HG03469 (cell line): ENCODE measurements around the gene VPS41.
"Not testable (repeated sequence)": the region's sequence is repeated elsewhere in the genome, so short reads cannot be mapped to it uniquely, and the experiment has no call there.

Experiments
- ATAC-seq: cut with Tn5 transposase; IDR thresholded peaks from one replicate; pipeline ENCODE4 v1.9.1; 2021; ENCODE audit warnings: mild to moderate bottlenecking, moderate library complexity, moderate number of reproducible peaks; ENCODE audit not compliant: unreplicated experiment

Gene VPS41

DNA sequence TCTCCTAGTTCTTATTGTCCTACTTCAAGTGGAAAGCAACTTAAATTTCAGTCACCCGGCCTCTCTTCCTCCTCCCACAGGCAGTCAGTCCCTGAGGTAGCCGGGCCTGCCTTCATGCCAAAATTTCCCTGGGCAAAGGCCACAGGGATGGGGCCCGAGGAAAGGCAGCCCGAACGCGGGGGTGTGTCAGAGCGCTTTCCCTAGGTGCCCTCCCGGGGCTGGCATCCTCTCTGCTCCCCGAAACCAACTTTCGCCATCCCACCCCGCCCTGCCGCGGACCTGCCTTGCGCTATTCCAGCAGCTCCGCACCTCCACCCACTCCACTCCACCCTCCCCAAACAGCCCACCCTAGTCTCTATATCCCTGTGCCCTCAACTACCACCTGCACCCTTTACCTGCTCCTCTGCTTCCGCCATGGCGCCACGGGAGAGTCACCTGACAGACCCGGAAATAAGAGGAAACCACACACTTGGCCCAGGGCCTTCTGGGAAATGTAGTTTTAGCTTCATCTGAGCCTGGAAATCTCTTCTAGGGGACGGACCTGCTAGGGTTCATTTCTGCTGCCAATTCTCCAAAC, at the start of gene VPS41:
TSS of gene VPS41 (minus strand) at position 433 of the 577 bp plus-strand sequence. CDS start at position 416, 17 bp downstream.
- peak; percentile 92 for ATAC-seq

DNA sequence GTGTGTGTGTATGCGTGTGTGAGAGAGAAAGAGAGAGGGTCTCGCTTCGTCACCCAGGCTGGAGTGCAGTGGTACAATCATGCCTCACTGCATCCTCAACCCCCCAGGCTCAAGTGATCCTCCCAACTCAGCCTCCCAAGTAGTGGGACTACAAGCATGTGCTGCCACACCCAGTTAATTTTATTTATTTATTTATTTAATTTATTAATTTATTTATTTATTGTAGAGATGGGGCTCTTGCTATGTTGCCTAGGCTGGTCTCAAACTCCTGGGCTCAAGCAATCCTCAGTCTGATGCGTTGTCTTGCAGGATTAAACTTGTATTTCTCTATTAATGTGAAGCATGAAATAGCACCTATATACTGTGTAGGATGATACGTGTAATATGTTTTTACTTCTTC, 46.9 kb upstream of the VPS41 start:
- ATAC-seq: no peak

DNA sequence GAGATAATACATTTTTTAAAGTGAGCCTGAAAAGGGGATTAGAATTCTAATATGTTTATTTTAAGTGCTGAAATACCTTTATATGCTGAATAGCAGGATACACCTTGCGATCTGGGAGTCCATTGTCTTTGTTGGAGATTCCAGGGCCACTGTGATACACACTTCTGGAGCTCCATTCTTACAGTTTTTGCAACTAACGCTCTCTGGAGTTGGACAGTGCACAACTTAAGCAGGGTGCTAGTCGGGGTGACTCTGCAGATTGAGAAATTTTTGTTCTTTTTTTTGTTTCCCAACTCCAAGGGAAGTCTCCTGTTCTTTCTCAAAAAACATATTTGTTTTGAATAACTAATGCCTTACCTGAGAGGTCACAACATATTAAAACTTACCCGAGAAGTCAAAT, 45.0 kb upstream of the VPS41 start:
- no peak for ATAC-seq

DNA sequence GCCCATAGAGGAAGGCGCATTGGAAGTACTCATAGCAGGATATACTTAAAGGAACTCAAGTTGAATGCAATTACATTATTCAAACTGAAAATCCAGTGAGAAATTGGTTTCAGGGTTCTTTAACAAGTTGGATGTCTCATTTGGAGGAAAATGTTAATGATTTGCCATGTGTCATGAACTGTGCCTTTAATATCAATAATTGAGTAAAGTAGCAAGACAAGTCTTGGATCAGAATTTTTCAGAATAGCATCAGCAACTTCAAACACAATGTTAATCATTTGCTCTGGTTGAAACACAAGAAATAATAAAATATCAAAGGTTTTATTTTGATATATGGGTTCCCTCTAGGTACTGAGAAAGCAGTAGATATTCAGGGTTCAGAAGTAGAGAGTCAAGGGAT, 44.2 kb upstream of the VPS41 start:
- ATAC-seq: no peak

DNA sequence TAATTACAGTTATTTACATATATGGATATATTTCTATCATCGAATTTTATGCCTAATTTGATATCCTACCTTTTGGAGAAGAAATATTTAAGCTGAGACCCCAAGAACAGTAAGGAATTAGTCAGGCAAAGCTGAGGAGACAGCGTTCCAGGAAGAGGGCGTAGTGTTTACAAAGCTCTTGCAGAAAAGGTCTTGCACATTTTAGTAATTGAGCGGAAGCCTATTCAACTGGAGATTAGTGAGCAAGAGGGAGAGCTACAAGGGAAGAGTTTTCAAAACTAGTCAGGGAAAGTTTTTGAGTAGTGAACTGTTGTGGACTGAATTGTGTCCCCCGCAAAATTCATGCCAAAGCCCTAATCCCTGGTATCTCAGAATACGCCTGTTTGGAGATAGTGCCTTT, 42.2 kb upstream of the VPS41 start:
- no peak for ATAC-seq

DNA sequence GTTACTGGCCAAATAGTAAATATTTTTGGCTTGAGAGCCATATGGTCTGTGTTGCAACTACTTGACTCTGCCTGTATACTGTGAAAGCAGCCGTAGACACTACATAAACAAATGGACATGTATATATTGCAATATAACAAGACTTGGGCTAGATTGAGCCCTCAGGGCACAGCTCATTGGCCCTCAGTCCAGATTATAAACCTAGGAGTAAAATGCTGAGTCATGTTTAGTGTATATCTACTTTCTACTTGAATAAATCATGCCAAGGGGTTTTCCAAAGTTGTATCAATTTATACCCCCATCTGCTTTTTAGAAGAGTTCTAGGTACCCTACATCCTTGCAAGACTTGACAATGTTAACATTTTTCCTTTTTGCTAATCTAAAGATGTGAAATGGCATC, 41.3 kb upstream of the VPS41 start:
- ATAC-seq: no peak

DNA sequence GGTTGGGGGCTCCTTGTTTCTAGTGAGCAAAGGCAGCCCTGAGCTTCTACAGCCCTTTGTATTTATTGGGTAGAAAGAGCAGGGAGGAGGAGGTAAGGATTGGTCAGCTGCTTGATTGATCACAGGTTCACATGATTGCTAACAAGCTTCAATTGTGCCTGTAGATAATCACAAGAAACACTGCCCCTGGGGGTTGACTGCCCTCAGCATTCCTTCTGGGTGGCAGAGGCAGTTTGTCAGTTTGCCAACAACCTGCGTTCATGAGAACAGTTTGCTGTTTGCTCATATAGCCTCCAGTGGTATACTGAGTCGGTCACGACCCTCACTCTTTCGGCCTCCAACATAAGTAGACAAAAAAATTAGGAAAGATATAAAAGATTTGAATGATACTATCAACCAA, 38.5 kb upstream of the VPS41 start:
- not testable (repeated sequence) for ATAC-seq

DNA sequence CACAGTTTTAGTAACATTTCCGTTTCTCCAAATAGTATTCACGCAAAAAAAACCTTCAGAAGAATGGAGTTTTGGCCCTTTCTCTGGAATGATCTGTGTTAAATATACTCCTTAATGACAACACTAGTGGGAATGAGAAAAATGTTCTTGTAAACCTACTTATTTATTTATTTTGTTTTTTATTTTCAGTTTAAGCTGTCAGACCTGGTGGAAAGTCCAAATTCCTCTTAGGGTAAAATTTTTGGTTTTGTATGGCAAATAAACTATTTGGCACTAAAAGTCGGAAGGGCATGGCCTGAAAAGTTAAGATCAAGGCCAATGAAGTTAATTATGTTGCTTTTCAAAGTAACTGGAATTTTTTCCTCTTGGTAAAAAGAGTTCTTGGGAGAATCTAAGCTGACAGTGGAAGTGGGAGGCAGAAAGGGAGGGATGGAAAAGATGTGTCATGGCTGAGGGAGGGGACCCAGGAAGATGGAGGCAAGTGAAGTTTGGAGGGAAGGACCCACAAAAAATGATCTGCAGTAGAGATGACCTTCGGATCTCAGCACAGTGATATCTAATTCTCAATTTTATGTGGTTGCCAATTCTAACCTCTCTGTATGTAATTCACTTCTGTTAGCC, 33.5 kb upstream of the VPS41 start:
- ATAC-seq: no peak

DNA sequence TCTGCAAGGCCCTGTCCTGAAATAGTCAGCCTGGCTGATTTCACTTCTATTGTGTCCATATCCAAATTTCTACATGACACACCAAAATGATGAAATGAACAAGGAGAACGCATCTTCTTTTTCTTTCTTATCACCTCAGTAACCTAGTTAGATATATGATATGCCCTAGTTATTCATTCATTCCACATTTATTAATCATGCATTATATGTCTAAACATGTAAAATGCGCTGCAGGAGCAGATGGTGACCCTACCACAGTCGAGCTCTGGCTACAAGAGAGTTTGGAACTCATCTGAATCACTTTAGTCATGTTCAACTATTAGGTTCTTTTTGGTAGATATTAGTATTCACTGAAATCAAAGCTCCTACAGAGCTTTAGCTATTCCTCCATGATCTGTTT, 31.8 kb upstream of the VPS41 start:
- ATAC-seq: no peak

DNA sequence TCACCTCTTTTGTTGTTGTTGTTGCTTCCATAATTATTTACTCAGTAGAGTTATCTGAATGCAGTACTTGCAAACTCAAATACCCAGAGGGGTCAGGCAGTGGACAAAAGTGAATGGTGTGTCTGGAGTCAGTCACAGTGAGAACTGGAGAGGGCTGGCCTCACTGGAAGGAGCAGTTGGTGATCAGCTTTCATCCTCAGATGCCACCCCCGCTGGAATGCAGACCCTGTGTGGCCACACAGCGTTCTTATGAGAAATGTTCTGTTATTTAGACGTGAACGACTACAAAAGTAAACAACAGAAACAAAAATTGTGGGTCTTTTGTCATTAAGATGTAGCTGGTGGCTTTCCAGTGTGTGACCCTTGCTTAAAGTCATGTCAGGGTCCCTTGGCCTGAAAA, 29.6 kb upstream of the VPS41 start:
- no peak for ATAC-seq

DNA sequence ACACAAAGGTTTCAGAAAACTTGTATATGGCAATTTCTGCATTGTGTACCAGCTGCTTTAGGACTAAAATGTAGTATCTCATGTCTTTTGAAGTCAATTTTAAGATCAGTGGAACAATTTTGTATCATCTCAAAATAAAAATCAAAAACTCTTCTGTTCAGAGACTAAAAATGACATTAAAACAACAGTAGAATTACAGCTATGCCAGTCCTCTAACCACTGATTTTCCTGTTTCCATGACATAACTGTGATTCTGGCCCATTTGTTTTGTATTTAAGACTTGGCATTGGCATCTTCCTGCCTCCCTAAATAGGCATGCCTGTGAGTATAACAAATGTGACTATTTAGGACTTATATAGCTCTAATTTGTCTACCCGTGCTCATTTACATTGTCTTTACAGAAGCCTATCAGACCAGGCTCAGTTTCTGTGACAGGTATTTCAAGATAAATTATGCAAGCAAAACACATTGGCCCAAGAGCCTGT, 29.1 kb upstream of the VPS41 start:
- no peak for ATAC-seq

DNA sequence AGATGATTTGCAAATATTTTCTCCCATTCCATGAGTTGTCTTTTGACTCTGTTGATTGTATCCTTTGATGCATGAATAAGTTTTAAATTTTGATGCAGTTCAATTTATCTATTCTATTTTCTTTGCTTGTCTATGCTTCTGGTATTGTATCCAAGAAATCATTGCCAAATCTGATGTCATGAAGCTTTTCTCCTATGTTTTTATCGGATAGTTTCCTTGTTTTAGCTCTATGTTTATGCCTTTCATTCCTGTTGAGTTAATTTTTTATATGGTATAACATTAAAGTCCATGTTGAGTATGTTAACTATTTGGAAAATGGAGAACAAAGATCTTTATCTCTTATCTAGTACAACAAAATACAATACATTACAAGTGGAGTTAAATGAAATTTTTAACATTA, 27.6 kb upstream of the VPS41 start:
- no peak for ATAC-seq

DNA sequence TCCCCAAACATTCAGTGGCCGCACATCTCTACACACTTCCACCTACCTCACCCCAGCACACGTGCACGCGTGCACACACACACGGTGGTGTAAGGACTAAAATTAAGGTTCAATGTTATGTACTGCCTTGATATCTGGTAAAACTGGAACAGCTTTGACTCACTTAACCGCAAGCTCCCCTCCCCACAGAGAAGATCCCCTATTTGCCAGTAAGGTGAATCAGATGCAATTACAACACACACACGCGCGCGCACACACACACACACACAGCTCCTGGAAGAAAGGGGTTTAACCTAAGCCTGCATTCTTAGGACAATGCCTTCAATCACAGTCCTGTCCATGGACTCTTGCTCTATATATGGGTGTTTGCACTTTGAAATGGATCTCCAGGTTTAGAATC, 25.5 kb upstream of the VPS41 start:
- no peak for ATAC-seq

DNA sequence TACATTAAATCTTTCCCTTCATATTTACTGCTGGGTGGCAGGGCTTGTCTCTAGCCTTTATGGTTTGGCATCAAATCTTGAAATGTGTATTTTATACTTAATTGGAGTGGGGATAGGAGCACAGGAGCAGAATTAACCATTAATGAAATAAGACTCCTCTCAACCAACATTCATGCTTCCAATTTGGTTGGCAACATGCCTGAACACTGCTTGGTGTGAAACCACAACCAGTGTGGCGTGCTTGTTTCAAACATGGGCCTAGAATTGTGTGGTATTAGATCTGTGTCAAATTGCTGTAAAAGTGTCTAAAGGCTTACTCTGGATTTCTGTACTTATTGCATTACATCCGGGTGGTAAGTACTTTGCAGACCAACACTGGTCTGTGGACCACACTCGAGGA, 25.1 kb upstream of the VPS41 start:
- no peak for ATAC-seq

DNA sequence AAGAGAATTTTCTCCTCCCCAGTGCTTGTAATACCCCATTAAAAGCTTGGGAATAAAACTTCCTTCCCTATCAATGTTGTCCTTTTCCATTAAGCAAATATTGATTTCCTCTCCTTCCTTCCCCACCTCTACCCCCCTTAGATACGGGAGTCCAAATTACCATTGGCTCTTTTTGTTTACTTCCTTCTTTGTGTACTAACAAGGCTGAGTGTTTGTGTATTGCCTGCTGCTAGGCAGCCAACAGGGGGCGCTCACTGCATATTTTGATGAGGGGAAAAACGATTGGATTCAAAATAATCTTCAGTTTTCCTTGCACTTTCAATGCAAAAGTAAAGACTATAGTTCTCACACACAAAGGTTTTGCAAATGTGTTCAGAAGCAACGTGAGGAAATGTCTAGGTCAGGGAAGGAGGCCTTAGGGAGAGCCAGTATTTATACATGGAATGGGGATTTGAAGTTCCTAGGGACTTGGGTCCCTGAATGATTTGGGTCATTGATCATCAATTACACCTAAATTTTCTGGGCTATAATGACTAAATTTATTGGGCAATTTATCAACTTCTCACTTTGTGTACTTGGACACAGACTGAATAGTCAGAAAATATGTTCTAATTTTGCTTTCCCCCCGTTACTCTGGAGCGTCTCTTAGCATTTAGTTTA, 23.6 kb upstream of the VPS41 start:
- ATAC-seq: no peak

DNA sequence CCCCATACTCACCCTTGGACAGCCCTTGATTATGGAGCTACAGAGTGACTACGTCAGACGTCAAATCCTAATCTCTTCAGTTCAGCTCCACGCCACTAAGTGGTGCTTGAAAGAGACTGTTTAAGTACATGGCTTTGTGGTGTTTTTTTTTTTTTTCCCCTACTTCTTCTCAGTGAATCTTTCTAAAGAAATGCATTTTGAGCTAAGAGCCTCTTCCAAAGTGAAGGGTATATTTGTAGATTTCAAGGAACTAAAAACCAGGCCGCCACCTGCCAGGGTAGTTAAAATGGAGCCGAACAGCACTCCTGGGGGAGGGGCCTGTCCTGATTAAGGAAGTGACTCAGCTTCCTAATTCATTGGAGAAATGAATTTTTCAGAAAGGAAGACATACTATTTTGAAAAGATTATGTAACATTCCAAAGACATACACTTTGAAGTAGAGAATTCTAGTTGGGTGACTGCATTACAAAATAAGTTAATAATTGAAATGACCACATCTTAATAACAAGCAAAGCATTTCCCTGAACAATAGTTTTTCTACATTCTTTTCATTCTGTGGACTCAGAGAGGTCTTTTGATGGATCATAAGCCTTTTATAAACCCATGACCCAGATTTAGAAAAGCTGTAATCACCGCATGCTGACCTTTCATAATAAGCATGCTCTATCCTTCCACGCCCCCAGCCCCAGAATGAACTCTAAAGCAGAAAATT, 20.6 kb upstream of the VPS41 start:
- ATAC-seq: no peak

DNA sequence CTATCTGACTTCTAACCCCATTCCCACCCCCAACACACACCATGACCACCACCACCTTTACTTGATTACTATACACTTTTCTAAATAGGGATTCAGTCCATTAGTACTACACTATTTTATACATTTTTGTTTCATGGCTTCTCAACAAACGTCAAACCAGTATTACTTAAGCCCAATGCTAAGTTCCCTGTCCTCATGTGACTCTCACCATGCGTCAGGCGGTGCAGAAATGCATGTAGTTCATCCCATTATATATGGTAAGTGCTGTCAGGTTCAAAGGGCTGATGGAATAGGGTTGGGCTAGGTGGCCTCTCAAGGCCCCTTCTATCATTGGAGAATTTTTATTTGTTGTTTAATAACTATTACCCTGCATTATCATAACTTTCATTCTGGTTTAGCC, 19.5 kb upstream of the VPS41 start:
- ATAC-seq: no peak

DNA sequence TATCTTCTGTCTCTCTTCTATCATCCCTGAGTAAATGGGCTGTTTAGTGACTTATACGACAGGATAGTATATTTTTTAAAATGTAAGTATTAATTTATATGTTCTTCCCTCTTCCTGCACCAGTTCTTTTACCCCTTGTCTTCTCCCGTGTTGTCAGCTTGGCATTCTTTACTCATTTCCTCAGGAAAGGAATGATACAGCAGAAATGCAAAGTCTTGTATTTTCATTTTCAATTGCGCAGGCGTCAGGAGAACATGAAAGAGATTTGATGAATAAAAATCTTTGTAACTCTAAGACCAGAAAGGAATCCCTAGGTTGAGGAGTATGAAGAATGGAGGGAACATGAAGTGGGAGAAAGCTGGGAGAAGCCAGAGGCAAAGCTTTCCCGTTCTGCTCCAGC, 18.8 kb upstream of the VPS41 start:
- no peak for ATAC-seq

DNA sequence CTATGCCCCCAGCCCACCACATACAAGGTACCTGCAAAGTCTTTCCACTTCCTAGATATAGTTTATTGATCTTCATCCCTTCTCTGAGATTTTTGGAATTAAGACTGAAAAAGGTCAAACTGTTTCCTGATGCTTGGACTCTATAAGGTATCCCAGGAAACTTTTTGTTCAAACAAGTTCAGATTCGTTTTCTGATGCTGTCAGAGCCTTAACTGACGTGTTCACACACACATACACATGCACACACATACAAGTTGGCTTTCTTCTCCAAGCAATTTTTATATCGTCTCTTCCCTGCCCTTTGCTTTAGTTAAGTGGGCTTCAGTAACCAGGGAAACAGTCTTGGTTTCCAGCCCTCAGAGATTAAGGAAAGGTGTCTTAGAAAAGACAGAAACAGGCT, 11.7 kb upstream of the VPS41 start:
- no peak for ATAC-seq

DNA sequence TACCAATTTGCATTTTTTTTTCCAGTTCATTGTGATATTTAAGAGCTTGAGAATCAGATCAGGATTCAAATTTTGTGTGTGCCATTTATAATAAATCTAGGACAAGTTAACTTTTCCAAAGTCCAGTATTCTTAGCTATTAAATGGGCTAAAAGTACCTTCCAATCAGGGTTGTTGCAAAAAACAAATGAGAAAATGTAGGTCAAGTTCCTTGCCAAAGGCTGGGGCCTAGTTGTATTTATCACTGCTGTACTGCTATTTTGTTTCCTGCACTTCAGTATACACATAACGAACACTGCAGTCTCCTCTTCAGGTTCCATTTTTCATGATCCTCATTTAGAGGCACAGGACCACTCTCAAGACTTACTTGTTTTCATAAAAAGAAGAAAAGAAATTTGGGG, 7.4 kb upstream of the VPS41 start:
- ATAC-seq: no peak

DNA sequence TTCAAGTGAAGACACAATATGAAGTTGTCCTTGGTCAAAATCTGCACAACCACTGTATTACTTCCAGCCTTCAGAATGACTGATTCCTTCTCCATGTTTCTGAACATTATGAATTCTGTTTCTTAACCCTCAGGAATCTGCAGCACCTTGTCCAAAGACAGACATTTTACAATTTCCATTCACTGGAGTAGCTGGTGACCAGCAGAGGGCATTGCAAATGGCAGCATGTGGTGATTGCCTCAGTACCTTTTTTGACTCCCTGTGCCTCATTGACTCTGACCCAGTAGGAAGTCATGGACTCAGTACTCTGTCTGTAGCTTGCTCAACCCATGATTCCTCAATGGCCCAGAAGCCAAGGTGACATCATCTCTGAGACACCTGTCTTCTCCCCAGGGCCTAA, 879 bp upstream of the VPS41 start:
- no peak for ATAC-seq

DNA sequence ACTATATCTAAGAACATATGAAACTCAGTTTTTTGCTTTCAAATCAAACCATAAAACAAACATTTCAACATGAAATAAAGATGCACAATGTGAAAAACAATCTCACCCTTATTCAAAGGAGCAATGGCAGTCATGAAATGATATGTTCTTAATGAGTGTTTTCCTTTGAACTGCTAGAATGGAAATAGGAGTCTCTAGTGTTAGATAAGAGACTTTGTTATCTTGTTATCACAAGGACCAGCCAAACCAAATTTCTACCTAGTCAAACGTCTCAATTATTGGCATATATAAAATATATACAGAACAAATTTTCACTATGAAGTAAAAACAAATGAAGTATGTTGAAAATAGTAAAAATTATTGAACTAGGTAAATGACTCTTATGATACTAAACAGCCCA, 1.2 kb downstream of the VPS41 start:
- no peak for ATAC-seq
